DOHH2 (cell line): ENCODE measurements around the gene C12orf56.
A peak's percentile ranks its signal among the peaks of the same experiment; 100 is the strongest.

Source experiments
- H3F3A ChIP-seq: fragments of 200-600 bp; sonication (generic), shearing (Covaris generic); 2 replicates; pipeline ENCODE4 v1.6.0; 2016; ENCODE audit warnings: antibody characterized with exemption, mild to moderate bottlenecking; ENCODE audit not compliant: control insufficient read depth, insufficient read depth
- H3K27ac ChIP-seq: fragments of 200-600 bp; sonication (generic); 2 replicates; pipeline ENCODE4 v1.5.1; 2014; ENCODE audit warnings: low read depth, mild to moderate bottlenecking, low read length, moderate library complexity
- H3K27me3 ChIP-seq: fragments of 200-600 bp; sonication (generic); 2 replicates; pipeline ENCODE4 v1.6.1; 2014; ENCODE audit warnings: mild to moderate bottlenecking, low read length, mixed read lengths; ENCODE audit not compliant: control insufficient read depth
- H3K36me3 ChIP-seq: fragments of 200-600 bp; sonication (generic); 2 replicates; pipeline ENCODE4 v1.6.1; 2014; ENCODE audit warnings: mild to moderate bottlenecking, low read length, moderate library complexity, mixed read lengths; ENCODE audit not compliant: control insufficient read depth
- H3K4me1 ChIP-seq: fragments of 200-600 bp; sonication (generic); 2 replicates; pipeline ENCODE4 v1.6.1; 2014; ENCODE audit warnings: mild to moderate bottlenecking, low read length, mixed read lengths; ENCODE audit not compliant: control insufficient read depth
- H3K4me2 ChIP-seq: fragments of 200-600 bp; sonication (generic); 2 replicates; pipeline ENCODE4 v1.6.0; 2014; ENCODE audit warnings: mild to moderate bottlenecking, low read length, moderate library complexity
- H3K4me3 ChIP-seq: fragments of 200-600 bp; sonication (generic); 2 replicates; pipeline ENCODE4 v1.5.1; 2014; ENCODE audit warnings: mild to moderate bottlenecking, low read length, mixed read lengths
- H3K79me2 ChIP-seq: fragments of 200-600 bp; sonication (generic); 2 replicates; pipeline ENCODE4 v1.6.1; 2014; ENCODE audit warnings: mild to moderate bottlenecking, low read length, mixed read lengths; ENCODE audit not compliant: control insufficient read depth
- H3K9me2 ChIP-seq: fragments of 200-600 bp; sonication (generic); replicated peaks from 2 replicates; pipeline ENCODE4 v1.6.1; 2014; ENCODE audit warnings: mild to moderate bottlenecking, low read length, mixed read lengths; ENCODE audit not compliant: control insufficient read depth
- H3K9me3 ChIP-seq: fragments of 200-600 bp; sonication (generic); 2 replicates; pipeline ENCODE4 v1.6.1; 2014; ENCODE audit warnings: antibody characterized with exemption, low read length, mixed read lengths; ENCODE audit not compliant: control insufficient read depth, insufficient read depth
- H4K20me1 ChIP-seq: fragments of 200-600 bp; sonication (generic); 2 replicates; pipeline ENCODE4 v1.6.0; 2014; ENCODE audit warnings: low read depth, mild to moderate bottlenecking, antibody characterized with exemption, low read length, moderate library complexity; ENCODE audit not compliant: control insufficient read depth, insufficient read depth
- EZH2phosphoT487 ChIP-seq: fragments of 200-600 bp; sonication (generic); IDR thresholded peaks from 2 replicates; pipeline ENCODE4 v1.6.1; 2017; ENCODE audit warnings: borderline replicate concordance, mild to moderate bottlenecking, antibody characterized with exemption, low read length, moderate library complexity, mixed read lengths
- TF ChIP-seq, protein P1 (sequence below): fragments of 200-600 bp; sonication (generic); IDR thresholded peaks from one replicate; pipeline ENCODE4 v1.5.1; 2014; ENCODE audit warnings: antibody characterized with exemption, mild to moderate bottlenecking, low read depth, low read length; ENCODE audit not compliant: poor library complexity, severe bottlenecking

C12orf56 gene

DNA sequence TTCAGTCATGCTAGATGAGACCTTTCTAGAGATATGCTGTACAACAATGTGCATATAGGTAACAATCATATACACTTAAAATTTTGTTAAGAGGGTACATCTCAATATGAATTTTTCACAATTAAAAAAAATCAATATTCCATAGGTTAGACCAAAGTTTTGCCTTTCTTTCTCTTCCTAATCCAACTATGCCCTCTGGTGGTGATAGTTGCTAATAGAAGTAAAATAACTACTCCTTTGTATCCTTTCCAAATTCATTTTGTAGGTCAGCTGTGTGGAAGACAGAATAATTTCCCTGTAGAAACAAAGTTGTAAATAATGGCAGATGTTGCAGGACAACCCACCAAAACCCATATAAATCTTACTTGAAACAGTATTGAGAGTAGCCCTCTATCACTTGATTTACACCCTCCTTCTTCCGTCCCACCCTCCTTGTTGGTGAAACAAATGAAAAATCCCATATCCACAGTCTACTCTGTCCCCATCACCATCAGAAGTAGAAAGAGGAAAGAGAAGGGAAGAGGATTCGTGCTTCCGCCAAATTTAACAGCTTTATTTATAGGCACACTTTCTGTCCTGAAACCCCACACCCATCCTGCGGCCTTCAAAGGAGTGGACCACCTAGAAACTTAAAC is 134.3 kb downstream of the C12orf56 start:
- Histone ChIP-seq H3K36me3 (no peaks in the 10 kb centered on the region), H3K4me2 (no peak overlapping the region), H3K27me3 (no peaks in the 10 kb centered on the region), H3K4me1 (no peaks in the 10 kb centered on the region), H3K9me3 (no peaks in the 10 kb centered on the region), H3K79me2 (no peaks in the 10 kb centered on the region), H3F3A (no peaks in the 10 kb centered on the region), H3K4me3 (no peak overlapping the region), H3K9me2 (no peaks in the 10 kb centered on the region), H4K20me1 (no peaks in the 10 kb centered on the region), H3K27ac (no peak overlapping the region)
- TF ChIP-seq EZH2phosphoT487, result no peak
- TF ChIP-seq, protein P1, sequence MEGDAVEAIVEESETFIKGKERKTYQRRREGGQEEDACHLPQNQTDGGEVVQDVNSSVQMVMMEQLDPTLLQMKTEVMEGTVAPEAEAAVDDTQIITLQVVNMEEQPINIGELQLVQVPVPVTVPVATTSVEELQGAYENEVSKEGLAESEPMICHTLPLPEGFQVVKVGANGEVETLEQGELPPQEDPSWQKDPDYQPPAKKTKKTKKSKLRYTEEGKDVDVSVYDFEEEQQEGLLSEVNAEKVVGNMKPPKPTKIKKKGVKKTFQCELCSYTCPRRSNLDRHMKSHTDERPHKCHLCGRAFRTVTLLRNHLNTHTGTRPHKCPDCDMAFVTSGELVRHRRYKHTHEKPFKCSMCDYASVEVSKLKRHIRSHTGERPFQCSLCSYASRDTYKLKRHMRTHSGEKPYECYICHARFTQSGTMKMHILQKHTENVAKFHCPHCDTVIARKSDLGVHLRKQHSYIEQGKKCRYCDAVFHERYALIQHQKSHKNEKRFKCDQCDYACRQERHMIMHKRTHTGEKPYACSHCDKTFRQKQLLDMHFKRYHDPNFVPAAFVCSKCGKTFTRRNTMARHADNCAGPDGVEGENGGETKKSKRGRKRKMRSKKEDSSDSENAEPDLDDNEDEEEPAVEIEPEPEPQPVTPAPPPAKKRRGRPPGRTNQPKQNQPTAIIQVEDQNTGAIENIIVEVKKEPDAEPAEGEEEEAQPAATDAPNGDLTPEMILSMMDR, result peak; percentile 72

DNA sequence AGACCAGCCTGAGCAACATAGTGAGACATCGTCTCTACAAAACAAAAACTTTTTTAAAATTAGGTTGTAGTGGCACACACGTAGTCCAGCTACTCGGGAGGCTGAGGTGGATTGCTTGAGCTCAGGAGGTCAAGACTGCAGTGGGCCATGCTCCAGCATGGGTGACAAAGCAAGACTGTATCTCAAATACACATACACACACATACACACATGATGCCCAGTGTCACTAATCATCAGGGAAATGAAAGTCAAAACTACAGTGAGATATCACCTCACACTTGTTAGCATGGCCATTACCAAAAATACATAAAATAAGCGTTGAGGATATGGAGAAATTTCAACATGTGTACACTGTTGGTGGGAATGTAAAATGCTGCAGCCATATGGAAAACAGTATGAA is 135.3 kb downstream of the C12orf56 start:
- no peaks in the 10 kb centered on the region for H3K4me1 ChIP-seq
- H3K27ac ChIP-seq, result no peak overlapping the region
- H3K36me3 ChIP-seq, result no peaks in the 10 kb centered on the region
- no peaks in the 10 kb centered on the region for H3K9me2 ChIP-seq
- H3K79me2 ChIP-seq, result no peaks in the 10 kb centered on the region
- no peaks in the 10 kb centered on the region for H3K9me3 ChIP-seq
- no peaks in the 10 kb centered on the region for H4K20me1 ChIP-seq
- no peaks in the 10 kb centered on the region for H3F3A ChIP-seq
- no peak overlapping the region for H3K4me2 ChIP-seq
- H3K27me3 ChIP-seq, result no peaks in the 10 kb centered on the region
- H3K4me3 ChIP-seq, result no peak overlapping the region
- no peak for TF ChIP-seq EZH2phosphoT487
- TF ChIP-seq, protein P1, result no peak

DNA sequence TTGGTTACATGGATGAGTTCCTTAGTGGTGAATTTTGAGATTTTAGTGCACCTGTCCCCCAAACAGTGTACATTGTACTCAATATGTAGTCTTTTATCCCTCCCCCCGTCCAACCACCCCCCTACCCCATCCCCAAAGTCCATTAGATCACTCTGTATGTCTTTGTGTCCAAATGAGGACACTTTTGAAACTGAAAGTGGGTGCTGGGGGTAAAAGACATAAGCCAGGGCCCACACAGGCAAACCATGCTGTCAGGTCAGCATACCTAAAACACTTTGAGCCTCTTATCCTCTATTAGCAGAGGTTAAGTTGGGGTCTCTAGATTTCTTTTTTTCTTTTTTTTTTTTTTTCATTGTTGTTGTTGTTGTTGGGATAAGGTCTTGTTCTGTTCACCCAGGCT is 137.2 kb downstream of the C12orf56 start:
- Histone ChIP-seq H3K36me3 (no peaks in the 10 kb centered on the region), H3K27me3 (no peaks in the 10 kb centered on the region), H3K79me2 (no peaks in the 10 kb centered on the region), H3F3A (no peaks in the 10 kb centered on the region), H4K20me1 (no peaks in the 10 kb centered on the region), H3K4me1 (no peaks in the 10 kb centered on the region), H3K4me2 (no peak overlapping the region), H3K4me3 (no peak overlapping the region), H3K9me3 (no peaks in the 10 kb centered on the region), H3K27ac (no peak overlapping the region), H3K9me2 (no peaks in the 10 kb centered on the region)
- TF ChIP-seq, protein P1, result no peak
- TF ChIP-seq EZH2phosphoT487, result no peak
